ENCODE data around the gene DCANP1. TPM values are rescaled to one million over a fixed set of nuclear protein-coding genes. Genes with fewer than 3 reads are reported as not detected.

The DCANP1 gene
- total RNA-seq, 1 experiment from 2014 or later: not detected

- no peaks in the 10 kb centered on the region for H3K36me3 Mint-ChIP-seq (ENCODE audit: insufficient read depth, unreplicated experiment)
- no peaks in the 10 kb centered on the region for H3K27me3 ChIP-seq (replicated peaks; ENCODE audit: control insufficient read depth, insufficient read depth, low read length)
- DNase-seq: peak in 1 of 2 experiments; percentile 12
- H3K4me3 Mint-ChIP-seq (ENCODE audit: unreplicated experiment): no peak overlapping the region
- no peaks in the 10 kb centered on the region for H3K9me3 ChIP-seq
- H3K27ac Mint-ChIP-seq (ENCODE audit: unreplicated experiment): no peak overlapping the region
- H3K4me1 ChIP-seq: peaks cover 9% of the 10 kb centered on the region; the same call in 1 of the 2 replicates
- no TSS peak for BruUV-seq (replicated peaks)
- CTCF ChIA-PET: no interaction called here
- no peaks in the 10 kb centered on the region for H3K4me1 Mint-ChIP-seq (ENCODE audit: low read depth, unreplicated experiment)
- H3K36me3 ChIP-seq (ENCODE audit: control insufficient read depth, insufficient read depth, low read length): no peaks in the 10 kb centered on the region
- peaks cover 2% of the 10 kb centered on the region for H3K27me3 Mint-ChIP-seq (ENCODE audit: insufficient read depth, unreplicated experiment)
- no peak for TF ChIP-seq CTCF (IDR thresholded peaks at IDR 0.05; ENCODE audit: insufficient read depth in 1 of 2, low read depth in 1 of 2, low read length in 1 of 2, severe bottlenecking in 1 of 2, unreplicated experiment in 1 of 2)
- POLR2A ChIA-PET: no interaction called here
- no peak overlapping the region for H3K4me3 ChIP-seq (ENCODE audit: low read depth, low read length)
- intact Hi-C loops (cut with micrococcal nuclease; ENCODE audit: unreplicated experiment): no loop called here
- no peaks in the 10 kb centered on the region for H3K9me3 Mint-ChIP-seq (ENCODE audit: unreplicated experiment)
These were observed 29.8 kb upstream of the DCANP1 start for GRCh38 chr5:135476615-135477581.

- H3K36me3 ChIP-seq (ENCODE audit: control insufficient read depth, insufficient read depth, low read length): no peaks in the 10 kb centered on the region
- Mint-ChIP-seq H3K27me3 (ENCODE audit: insufficient read depth, unreplicated experiment) (peaks cover 8% of the 10 kb centered on the region), H3K9me3 (ENCODE audit: unreplicated experiment) (no peaks in the 10 kb centered on the region), H3K4me3 (ENCODE audit: unreplicated experiment) (no peak overlapping the region), H3K36me3 (ENCODE audit: insufficient read depth, unreplicated experiment) (no peaks in the 10 kb centered on the region), H3K4me1 (ENCODE audit: low read depth, unreplicated experiment) (no peaks in the 10 kb centered on the region), H3K27ac (ENCODE audit: unreplicated experiment) (no peak overlapping the region)
- TF ChIP-seq CTCF (IDR thresholded peaks at IDR 0.05; ENCODE audit: insufficient read depth in 1 of 2, low read depth in 1 of 2, low read length in 1 of 2, severe bottlenecking in 1 of 2, unreplicated experiment in 1 of 2): no peak
- peaks cover 9% of the 10 kb centered on the region; the same call in 1 of the 2 replicates for H3K4me1 ChIP-seq
- BruUV-seq (replicated peaks): no TSS peak
- intact Hi-C loops (cut with micrococcal nuclease; ENCODE audit: unreplicated experiment): no loop called here
- ChIA-PET CTCF (no interaction called here), POLR2A (interaction anchor here (0.6 kb wide), 1 partner anchor 434 kb away, joined by 3 read pairs; no protein-coding TSS in a partner anchor)
- no peaks in the 10 kb centered on the region for H3K9me3 ChIP-seq
- DNase-seq: peak in 1 of 2 experiments; percentile 49
- no peak overlapping the region for H3K4me3 ChIP-seq (ENCODE audit: low read depth, low read length)
- H3K27me3 ChIP-seq (replicated peaks; ENCODE audit: control insufficient read depth, insufficient read depth, low read length): no peaks in the 10 kb centered on the region
These were observed 27.0 kb upstream of the DCANP1 start for GRCh38 chr5:135473956-135474670.

- Histone ChIP-seq H3K36me3 (ENCODE audit: control insufficient read depth, insufficient read depth, low read length) (no peaks in the 10 kb centered on the region), H3K4me3 (ENCODE audit: low read depth, low read length) (no peak overlapping the region), H3K27me3 (replicated peaks; ENCODE audit: control insufficient read depth, insufficient read depth, low read length) (no peaks in the 10 kb centered on the region; the same call in 1 of the 2 replicates), H3K9me3 (no peaks in the 10 kb centered on the region), H3K4me1 (peaks cover 9% of the 10 kb centered on the region; the same call in 1 of the 2 replicates)
- H3K27me3 Mint-ChIP-seq (ENCODE audit: insufficient read depth, unreplicated experiment): peaks cover 7% of the 10 kb centered on the region
- peak in 1 of 2 experiments; percentile 7 for DNase-seq
- no peak overlapping the region for H3K4me3 Mint-ChIP-seq (ENCODE audit: unreplicated experiment)
- BruUV-seq (replicated peaks): no TSS peak
- no peaks in the 10 kb centered on the region for H3K9me3 Mint-ChIP-seq (ENCODE audit: unreplicated experiment)
- ChIA-PET POLR2A (no interaction called here), CTCF (no interaction called here)
- no peak for TF ChIP-seq CTCF (IDR thresholded peaks at IDR 0.05; ENCODE audit: insufficient read depth in 1 of 2, low read depth in 1 of 2, low read length in 1 of 2, severe bottlenecking in 1 of 2, unreplicated experiment in 1 of 2)
- no peaks in the 10 kb centered on the region for H3K4me1 Mint-ChIP-seq (ENCODE audit: low read depth, unreplicated experiment)
- no peak overlapping the region for H3K27ac Mint-ChIP-seq (ENCODE audit: unreplicated experiment)
- intact Hi-C loops (cut with micrococcal nuclease; ENCODE audit: unreplicated experiment): no loop called here
- H3K36me3 Mint-ChIP-seq (ENCODE audit: insufficient read depth, unreplicated experiment): no peaks in the 10 kb centered on the region
These were observed 25.0 kb upstream of the DCANP1 start for GRCh38 chr5:135472141-135472540.
